CD4-positive, alpha-beta T cell treated with Interleukin-4 for 1 hour (primary cell): Measurements from ENCODE around the gene IZUMO1R.
"Not testable (repeated sequence)": the region's sequence is repeated elsewhere in the genome, so short reads cannot be mapped to it uniquely, and the experiment has no call there.

Experiments
- DNase-seq, 2 donors: peaks; one replicate each; pipeline ENCODE4 v3.0.0-alpha.2; 2020 to 2022

IZUMO1R gene

DNA sequence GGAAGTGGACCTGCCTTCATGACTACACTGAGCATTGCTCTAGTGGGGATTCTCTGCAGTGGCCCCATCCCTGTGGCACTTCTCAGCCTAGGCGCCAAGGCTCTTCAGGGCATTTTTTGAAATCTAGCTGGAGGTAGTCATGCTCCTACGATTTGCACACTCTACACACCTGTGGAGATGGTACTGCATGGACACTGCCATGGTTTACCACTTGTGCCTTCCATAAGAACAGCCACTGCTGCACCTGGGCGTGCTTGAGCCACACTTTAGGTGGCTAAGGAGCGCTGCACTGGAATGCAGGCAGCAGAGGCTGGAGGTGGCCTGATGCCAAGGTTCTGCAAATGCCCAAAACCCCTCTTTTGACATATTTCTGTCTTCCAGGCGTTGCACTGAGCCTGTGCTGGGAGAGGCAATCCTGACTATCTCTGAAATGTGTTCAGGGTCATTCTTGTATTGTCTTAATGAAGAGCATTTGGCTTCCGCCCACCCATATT is 24.3 kb downstream of the IZUMO1R start:
- DNase-seq = no peak

DNA sequence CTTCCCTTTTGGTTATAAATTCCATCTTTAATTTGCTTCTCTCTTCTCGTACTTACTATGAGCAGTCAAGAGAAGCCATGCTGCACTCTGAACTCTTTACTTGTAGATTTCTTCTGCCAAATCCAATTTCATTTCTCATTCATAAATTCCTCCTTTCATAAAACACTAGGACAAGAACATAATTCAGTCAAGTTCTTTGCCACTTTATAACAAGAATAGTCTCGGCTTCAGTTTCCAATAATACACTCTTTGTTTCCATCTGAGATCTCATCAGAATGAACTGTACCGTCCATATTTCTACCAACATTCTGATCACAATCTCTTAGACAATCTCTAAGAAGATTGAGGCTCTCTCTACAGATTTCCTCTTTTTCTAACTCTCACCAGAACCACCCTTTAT is 25.1 kb downstream of the IZUMO1R start:
- no peak for DNase-seq

DNA sequence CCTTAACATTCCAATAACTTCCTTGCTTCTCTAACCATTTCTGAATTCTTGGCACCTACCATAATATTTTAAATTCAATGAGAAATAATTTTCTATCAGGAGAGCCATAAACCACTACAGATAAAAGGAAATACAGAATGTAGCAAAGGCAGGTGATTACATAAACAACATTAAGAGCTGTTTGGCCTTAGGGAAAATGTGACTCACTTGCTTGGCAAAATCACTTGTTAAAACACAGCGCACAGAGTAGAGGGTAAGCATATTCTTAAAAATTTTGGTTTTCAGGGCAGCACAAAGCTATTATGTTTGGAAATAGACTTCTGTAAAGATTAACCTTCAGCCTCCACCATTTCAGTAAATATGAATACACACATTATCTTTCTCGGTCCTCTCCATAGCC is 26.4 kb downstream of the IZUMO1R start:
- no peak for DNase-seq

DNA sequence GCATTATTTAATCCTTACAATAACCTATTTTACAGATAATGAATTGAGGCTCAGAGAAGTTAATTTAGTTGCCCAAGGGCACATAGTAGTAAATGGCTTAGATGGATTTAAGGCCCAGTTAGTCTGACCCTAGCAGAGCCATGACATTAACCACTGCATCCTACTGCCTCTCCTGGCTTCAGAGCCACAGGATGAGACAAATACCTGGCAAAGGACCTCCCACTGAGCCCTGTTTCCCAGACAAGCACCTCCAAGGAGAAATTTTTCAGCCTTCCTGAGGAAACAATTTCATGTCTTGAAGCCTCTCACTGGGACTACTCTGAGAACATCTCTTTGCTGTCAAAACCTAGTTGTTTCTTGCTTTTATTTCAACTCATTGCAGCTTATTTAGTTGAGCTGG is 28.4 kb downstream of the IZUMO1R start:
- DNase-seq = no peak

DNA sequence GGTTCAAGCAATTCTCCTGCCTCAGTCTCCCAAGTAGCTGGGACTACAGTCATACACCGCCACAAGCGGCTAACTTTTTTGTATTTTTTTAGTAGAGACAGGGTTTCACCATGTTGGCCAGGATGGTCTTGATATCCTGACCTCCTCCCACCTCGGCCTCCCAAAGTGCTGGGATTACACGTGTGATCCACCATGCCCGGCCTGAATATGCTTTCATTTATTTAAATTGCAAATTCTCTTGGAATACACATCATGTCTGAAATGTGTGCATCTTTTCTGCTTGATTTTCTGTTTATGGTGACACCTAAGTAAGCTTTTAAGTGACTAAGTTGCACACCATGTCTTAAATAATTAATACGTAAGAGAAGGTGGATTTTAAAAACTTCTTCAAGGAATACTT is 31.7 kb downstream of the IZUMO1R start:
- DNase-seq = no peak

DNA sequence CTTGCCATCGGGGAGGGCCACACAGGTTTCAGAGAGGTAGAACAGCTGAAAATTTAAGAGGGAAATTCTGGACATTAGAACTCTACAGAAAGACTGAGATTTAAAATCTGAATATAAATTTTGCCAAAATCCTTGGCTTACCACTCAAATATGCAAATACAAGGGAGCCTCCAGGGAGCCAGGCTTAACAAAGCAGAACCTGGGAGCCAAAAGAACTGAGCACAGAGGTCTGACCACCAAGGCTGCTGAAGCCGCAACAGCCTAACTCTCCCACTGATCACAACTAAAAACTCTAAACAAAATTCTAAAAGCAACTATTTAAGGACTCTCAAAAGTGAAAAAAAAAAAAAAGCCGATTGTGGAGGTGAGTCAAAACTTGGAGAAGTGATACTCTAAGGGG is 34.3 kb downstream of the IZUMO1R start:
- no peak for DNase-seq

DNA sequence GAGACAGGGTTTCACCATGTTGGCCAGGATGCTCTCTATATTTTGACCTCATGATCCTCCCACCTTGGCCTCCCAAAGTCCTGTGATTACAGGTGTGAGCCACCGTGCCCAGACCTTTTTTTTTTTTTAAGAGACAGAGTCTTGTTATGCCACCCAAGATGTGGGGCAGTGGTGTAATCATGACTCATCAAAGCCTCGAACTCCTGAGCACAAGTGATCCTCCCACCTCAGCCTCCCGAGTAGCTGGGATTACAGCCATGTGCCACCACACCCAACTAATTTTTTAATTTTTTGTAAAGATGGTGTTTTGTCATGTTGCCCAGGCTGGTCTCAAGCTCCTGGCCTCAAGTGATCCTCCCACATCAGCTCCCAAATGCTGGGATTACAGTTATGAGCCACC is 37.9 kb downstream of the IZUMO1R start:
- no peak for DNase-seq

DNA sequence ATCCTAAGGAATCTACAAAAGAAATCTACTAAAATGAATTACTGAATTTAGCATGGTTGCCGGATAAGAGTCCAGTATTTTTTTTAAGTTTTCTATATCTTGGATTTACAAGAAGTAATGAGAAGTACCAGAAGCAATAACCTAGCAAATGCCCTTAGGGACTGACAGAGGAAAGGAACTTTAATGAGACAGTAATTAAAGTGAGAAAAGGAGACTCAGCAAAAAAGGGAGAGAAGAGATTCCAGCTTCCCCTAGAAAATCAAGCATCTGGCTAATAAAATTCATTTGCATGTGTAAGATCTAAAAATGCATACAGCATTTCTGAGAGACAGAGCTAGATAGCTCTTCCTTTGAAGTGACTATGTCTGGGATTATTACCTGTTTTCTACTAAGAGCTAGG is 39.1 kb downstream of the IZUMO1R start:
- no peak for DNase-seq

DNA sequence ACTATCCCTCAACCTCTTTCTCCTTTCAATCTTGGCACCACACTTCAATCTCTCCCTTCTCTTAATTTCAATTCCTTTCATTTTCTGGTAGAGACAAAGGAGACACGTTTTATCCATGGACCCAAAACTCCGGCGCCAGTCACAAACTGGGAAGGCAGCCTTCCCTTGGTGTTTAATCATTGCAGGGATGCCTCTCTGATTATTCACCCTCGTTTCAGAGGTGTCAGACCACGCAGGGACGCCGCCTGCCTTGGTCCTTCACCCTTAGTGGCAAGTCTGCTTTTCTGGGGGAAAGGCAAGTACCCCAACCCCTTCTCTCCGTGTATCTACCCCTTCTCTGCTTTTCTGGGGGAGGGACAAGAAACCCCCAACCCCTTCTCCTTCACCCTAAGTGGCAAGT is 41.9 kb downstream of the IZUMO1R start:
- not testable (repeated sequence) for DNase-seq

DNA sequence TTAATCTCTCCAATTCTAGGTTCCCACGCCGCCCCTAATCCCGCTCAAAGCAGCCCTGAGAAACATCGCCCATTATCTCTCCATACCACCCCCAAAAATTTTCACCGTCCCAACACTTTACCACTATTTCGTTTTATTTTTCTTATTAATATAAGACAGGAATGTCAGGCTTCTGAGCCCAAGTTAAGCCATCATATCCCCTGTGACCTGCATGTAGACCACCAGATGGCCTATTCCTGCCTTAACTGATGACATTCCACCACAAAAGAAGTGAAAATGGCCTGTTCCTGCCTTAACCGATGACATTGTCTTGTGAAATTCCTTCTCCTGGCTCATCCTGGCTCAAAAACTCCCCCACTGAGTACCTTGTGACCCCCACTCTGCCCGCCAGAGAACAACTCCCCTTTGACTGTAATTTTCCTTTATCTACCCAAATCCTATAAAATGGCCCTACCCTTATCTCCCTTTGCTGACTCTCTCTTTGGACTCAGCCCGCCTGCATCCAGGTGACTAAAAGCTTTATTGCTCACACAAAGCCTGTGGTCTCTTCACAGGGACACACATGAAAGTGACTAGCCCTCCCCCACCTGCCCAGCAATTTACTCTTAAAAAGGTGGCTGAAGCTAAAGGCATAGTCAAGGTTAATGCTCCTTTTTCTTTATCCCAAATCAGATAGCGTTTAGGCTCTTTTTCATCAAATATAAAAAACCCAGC is 46.6 kb downstream of the IZUMO1R start:
- DNase-seq = not testable (repeated sequence)
